Psoas muscle (tissue), 8 donors: ENCODE data around the gene IGSF9B. TPM values are rescaled to one million over a fixed set of nuclear protein-coding genes. Genes with fewer than 3 reads are reported as not detected.

ENCODE experiments used
- ATAC-seq, 4 donors: fragments of 200-7000 bp; cut with Tn5 transposase; one replicate each; pipeline ENCODE4 v1.9.1; 2020; ENCODE audit warnings: moderate library complexity in 3 of 4, mild to moderate bottlenecking in 2 of 4
- DNase-seq, 2 donors: peaks; one replicate each; pipeline ENCODE4 v3.0.0-alpha.2; 2020
- H3K27ac ChIP-seq: fragments of 200-600 bp; one replicate; pipeline ENCODE4 v1.8.0; 2022
- H3K27me3 ChIP-seq, 3 donors: fragments of 200-600 bp in 1 of 3; one replicate each; pipeline versions ENCODE4 v1.6.1 to v1.8.0; 2013 to 2022; ENCODE audit warnings: low read length in 2 of 3, mild to moderate bottlenecking in 2 of 3, moderate library complexity in 1 of 3; ENCODE audit not compliant: insufficient read depth in 3 of 3
- H3K36me3 ChIP-seq, 2 donors: fragments of 200-600 bp in 1 of 2; one replicate each; pipeline versions ENCODE4 v1.6.1 to v1.8.0; 2013 to 2022; ENCODE audit warnings: low read depth in 1 of 2, mild to moderate bottlenecking in 1 of 2, moderate library complexity in 1 of 2; ENCODE audit not compliant: insufficient read depth in 1 of 2
- H3K4me1 ChIP-seq: fragments of 200-600 bp; one replicate; pipeline ENCODE4 v1.8.0; 2022
- H3K4me3 ChIP-seq: fragments of 200-600 bp; one replicate; pipeline ENCODE4 v1.8.0; 2022; ENCODE audit warnings: mild to moderate bottlenecking
- H3K9me3 ChIP-seq: fragments of 200-600 bp; one replicate; pipeline ENCODE4 v1.8.0; 2022
- WGBS, 3 donors: extraction: QIAGEN DNeasy Blood & Tissue Kit; methylation state at CpG; one replicate each; pipeline versions ENCODE4 v1.1.6 to v1.1.7; 2013; 5-methylcytosine and 5-hydroxymethylcytosine counted together
- intact Hi-C, 2 donors: fragments of 100-400 bp; cut with DNase I; formaldehyde crosslinking; loops; one replicate each; pipeline versions ENCODE4 v1.11.0 to v1.14.2; 2022
- polyA plus RNA-seq, 3 donors: library from polyadenylated mRNA; stranded (reverse); fragments of 200-250 nt; gene quantifications; one replicate each; pipeline ENCODE4 v1.2.3, GENCODE V29; 2013
- total RNA-seq, 4 donors: library from RNA; stranded (reverse); fragmentation: NEBNext Ultra II Directional in 2 of 4; extraction: Animal tissue kit (Norgen Biotek cat#: 25700) in 2 of 4; gene quantifications; one replicate each; pipeline versions ENCODE4 v1.2.1 to v1.2.4, GENCODE V29; 2021 to 2023
- TF ChIP-seq, protein P1 (sequence below): fragments of 200-600 bp; IDR thresholded peaks from one replicate; pipeline ENCODE4 v1.8.0; 2022; ENCODE audit warnings: antibody characterized with exemption
- donor health status: healthy with polysubstance abuse.
- donor health status: DM: no; HTN: no; CAD: no; lungs with moderate emphysema.
- donor health status: Bipolar disorder and iron deficiency.
- donor health status: healthy.
- donor health status: DM: yes; HTN: yes; CAD: no.
- donor health status: DM: no; HTN: no; CAD: no.
- donor health status: DM: no; HTN: no; CAD: no.
- donor health status: DM: yes; HTN: yes; CAD: no.

Gene IGSF9B
- total and polyA plus RNA-seq, 7 donors = 0.56 to 3.4 (median 0.87) TPM

DNA sequence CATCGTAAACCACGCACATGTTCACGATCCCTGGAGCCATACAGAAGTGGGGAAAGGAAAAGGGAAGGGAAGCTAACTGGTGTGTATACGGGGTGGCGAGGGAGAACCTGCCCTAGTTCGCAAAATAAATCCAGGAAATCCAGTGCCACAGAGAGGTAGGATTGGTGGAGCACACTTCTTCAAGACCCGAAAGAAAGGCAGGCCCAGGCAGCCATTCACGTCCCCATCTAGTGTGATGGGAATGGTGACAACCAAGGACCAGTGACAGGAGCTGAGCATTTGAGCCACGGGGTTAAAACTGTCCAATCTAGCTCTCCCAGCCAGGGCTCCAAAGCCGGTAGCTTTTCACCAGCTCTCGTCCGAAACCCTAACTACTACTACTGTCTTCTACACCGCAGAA, 53.7 kb downstream of the IGSF9B start:
- no peak overlapping the region for H3K4me3 ChIP-seq
- H3K36me3 ChIP-seq = peaks cover 0 to 15% of the 10 kb centered on the region in 2 donors
- H3K27me3 ChIP-seq = no peaks in the 10 kb centered on the region
- intact Hi-C loops = no loop called here
- TF ChIP-seq, protein P1, sequence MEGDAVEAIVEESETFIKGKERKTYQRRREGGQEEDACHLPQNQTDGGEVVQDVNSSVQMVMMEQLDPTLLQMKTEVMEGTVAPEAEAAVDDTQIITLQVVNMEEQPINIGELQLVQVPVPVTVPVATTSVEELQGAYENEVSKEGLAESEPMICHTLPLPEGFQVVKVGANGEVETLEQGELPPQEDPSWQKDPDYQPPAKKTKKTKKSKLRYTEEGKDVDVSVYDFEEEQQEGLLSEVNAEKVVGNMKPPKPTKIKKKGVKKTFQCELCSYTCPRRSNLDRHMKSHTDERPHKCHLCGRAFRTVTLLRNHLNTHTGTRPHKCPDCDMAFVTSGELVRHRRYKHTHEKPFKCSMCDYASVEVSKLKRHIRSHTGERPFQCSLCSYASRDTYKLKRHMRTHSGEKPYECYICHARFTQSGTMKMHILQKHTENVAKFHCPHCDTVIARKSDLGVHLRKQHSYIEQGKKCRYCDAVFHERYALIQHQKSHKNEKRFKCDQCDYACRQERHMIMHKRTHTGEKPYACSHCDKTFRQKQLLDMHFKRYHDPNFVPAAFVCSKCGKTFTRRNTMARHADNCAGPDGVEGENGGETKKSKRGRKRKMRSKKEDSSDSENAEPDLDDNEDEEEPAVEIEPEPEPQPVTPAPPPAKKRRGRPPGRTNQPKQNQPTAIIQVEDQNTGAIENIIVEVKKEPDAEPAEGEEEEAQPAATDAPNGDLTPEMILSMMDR = no peak
- ATAC-seq = no peak
- H3K27ac ChIP-seq = no peak overlapping the region
- DNase-seq = no peak
- no peaks in the 10 kb centered on the region for H3K9me3 ChIP-seq
- WGBS, 3 donors = 92 to 96% (median 93%) methylated on average over 13 of the region's 13 CpGs
- no peaks in the 10 kb centered on the region for H3K4me1 ChIP-seq

DNA sequence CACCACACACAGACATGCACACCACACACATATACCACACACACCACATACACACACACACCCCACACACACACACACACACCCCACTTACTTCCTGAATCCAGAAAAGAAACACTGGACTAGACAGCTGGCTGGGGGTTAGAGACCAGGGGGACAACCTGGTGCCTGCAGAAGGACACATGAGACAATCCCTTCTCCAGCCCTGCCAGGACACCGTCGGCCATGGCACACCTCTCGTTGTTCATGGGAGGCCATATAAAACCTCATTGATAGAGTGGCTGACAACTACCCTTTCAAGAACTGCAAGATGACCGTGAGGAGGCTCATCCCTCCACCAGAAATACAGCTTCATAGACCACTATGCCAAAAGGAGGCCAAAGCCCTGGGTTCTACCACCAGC, 54.3 kb downstream of the IGSF9B start:
- Histone ChIP-seq H3K36me3 (peaks cover 0 to 9% of the 10 kb centered on the region in 2 donors), H3K4me3 (no peak overlapping the region), H3K9me3 (no peaks in the 10 kb centered on the region), H3K27ac (no peak overlapping the region), H3K4me1 (no peaks in the 10 kb centered on the region), H3K27me3 (no peaks in the 10 kb centered on the region)
- ATAC-seq (no peak), DNase-seq (no peak)
- TF ChIP-seq, protein P1 = no peak
- intact Hi-C loops = no loop called here
- WGBS, 3 donors = 89 to 93% (median 92%) methylated on average over 4 of the region's 4 CpGs

DNA sequence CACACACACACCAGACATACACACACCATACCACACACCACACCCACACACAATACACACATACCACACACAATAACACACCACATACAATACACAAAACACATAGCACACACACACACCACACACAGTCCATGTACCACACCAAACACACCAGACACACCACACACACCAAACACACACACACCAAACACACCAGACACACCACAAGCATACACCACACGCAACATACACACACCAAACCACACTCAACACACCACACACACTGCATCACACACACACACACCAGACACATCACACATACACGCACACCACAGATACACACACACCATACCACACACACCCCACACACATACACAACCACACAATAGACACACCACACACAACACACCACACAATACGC, 54.8 kb downstream of the IGSF9B start:
- DNase-seq (no peak), ATAC-seq (no peak)
- TF ChIP-seq, protein P1 = no peak
- no peaks in the 10 kb centered on the region for H3K9me3 ChIP-seq
- no peaks in the 10 kb centered on the region for H3K27me3 ChIP-seq
- H3K4me3 ChIP-seq = no peak overlapping the region
- no peak overlapping the region for H3K27ac ChIP-seq
- intact Hi-C loops = no loop called here
- no peaks in the 10 kb centered on the region for H3K4me1 ChIP-seq
- H3K36me3 ChIP-seq = peaks cover 0 to 8% of the 10 kb centered on the region in 2 donors
- WGBS, 3 donors = 94 to 99% (median 97%) methylated on average over 3 of the region's 3 CpGs

DNA sequence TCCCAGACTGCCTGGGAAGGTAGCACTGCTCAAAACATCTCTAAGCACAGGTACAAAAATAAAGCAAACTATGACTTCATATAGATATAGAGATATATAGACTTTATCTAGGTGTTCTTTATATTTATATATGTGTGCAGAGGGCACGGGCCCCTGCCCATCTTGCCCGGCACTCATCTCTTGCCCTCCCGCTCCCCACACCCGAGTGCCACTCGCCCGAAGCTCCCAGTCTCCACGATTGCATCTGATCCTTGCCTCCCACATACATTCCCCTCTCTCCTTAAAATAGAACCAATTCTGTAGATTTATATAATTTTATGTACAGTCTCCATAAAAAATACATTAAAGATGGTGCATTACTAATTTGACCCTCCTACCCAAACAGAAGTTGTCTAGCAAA, 55.5 kb downstream of the IGSF9B start:
- ATAC-seq (no peak), DNase-seq (no peak)
- Histone ChIP-seq H3K9me3 (no peaks in the 10 kb centered on the region), H3K27me3 (no peaks in the 10 kb centered on the region), H3K36me3 (peaks cover 0 to 4% of the 10 kb centered on the region in 2 donors), H3K4me3 (no peak overlapping the region), H3K4me1 (no peaks in the 10 kb centered on the region), H3K27ac (no peak overlapping the region)
- TF ChIP-seq, protein P1 = no peak
- intact Hi-C loops = no loop called here
- 91 to 94% (median 93%) methylated on average over 7 of the region's 7 CpGs for WGBS, 3 donors
